Panc1 (cell line): ENCODE data around the gene CHIC2. TPM values are rescaled to one million over a fixed set of nuclear protein-coding genes. Genes with fewer than 3 reads are reported as not detected.

ENCODE experiments used
- ATAC-seq: fragments of 200-7000 bp; cut with Tn5 transposase; 2 replicates; pipeline ENCODE4 v1.9.1; 2020; ENCODE audit warnings: mild to moderate bottlenecking, moderate library complexity
- BruUV-seq: library from RNA; stranded (reverse); fragments of 400-500 nt; replicated peaks from 2 replicates; lab custom pipeline; 2021; lab: Mats Ljungman, UMichigan
- CTCF ChIA-PET: fragments of 300-600 bp; sonication (Branson Sonifier 250); formaldehyde crosslinking; loops from one replicate; lab custom pipeline; 2022; ENCODE audit warnings: antibody characterized with exemption; lab: Charles Lee
- POLR2A ChIA-PET: fragments of 300-600 bp; sonication (Branson Sonifier 250); formaldehyde crosslinking; loops from one replicate; lab custom pipeline; 2022; ENCODE audit warnings: antibody characterized with exemption; lab: Charles Lee
- DNase-seq: peaks from one replicate; pipeline ENCODE4 v3.0.0-alpha.2; 2010; ENCODE audit warnings: low read depth, low spot score
- H3K27ac ChIP-seq: 2 replicates; pipeline ENCODE4 v1.5.1; 2011; ENCODE audit warnings: mild to moderate bottlenecking, low read length, inconsistent platforms
- H3K27me3 ChIP-seq: fragments of 200-500 bp; sonication (Bioruptor generic); 2 replicates; pipeline ENCODE4 v1.6.0; 2014; ENCODE audit warnings: low read length, inconsistent platforms; ENCODE audit not compliant: control insufficient read depth, insufficient read depth
- H3K36me3 ChIP-seq: fragments of 200-500 bp; sonication (Bioruptor generic); 2 replicates; pipeline ENCODE4 v1.5.1; 2014; ENCODE audit warnings: inconsistent platforms, mild to moderate bottlenecking, low read length, moderate library complexity; ENCODE audit not compliant: control insufficient read depth, insufficient read depth
- H3K4me1 ChIP-seq: 2 replicates; pipeline ENCODE4 v1.5.1; 2011; ENCODE audit warnings: inconsistent platforms, mild to moderate bottlenecking, low read length, moderate library complexity; ENCODE audit not compliant: control insufficient read depth, insufficient read depth
- H3K4me3 ChIP-seq, 2 experiments: 2 replicates each; pipeline ENCODE4 v1.5.1; 2011 to 2012; ENCODE audit warnings: low read depth in 2 of 2, low read length in 2 of 2, mild to moderate bottlenecking in 2 of 2, inconsistent platforms in 1 of 2, moderate library complexity in 1 of 2
- H3K9me3 ChIP-seq: fragments of 200-500 bp; sonication (Bioruptor generic); 2 replicates; pipeline ENCODE4 v1.5.1; 2014; ENCODE audit warnings: low read depth, mild to moderate bottlenecking, inconsistent platforms, low read length, moderate library complexity; ENCODE audit not compliant: control insufficient read depth, insufficient read depth
- CTCF ChIP-seq: fragments of 450-650 bp; IDR thresholded peaks from 2 replicates; pipeline ENCODE4 v1.5.1; 2017; ENCODE audit warnings: mild to moderate bottlenecking
- POLR2AphosphoS5 ChIP-seq: IDR thresholded peaks from 2 replicates; pipeline ENCODE4 v1.6.1; 2012; ENCODE audit warnings: mild to moderate bottlenecking, low read depth, low read length, moderate library complexity
- REST ChIP-seq, 2 experiments: IDR thresholded peaks; 2 replicates each; pipeline ENCODE4 v1.6.1; 2011 to 2012; ENCODE audit warnings: low read depth in 2 of 2, control low read depth in 1 of 2, low read length in 1 of 2, mild to moderate bottlenecking in 1 of 2, moderate library complexity in 1 of 2; ENCODE audit not compliant: insufficient read depth in 1 of 2
- SIN3A ChIP-seq: IDR thresholded peaks from 2 replicates; pipeline ENCODE4 v1.6.1; 2012; ENCODE audit warnings: low read depth, mild to moderate bottlenecking, low read length, moderate library complexity, borderline replicate concordance; ENCODE audit not compliant: insufficient read depth
- TCF7L2 ChIP-seq: IDR thresholded peaks from 2 replicates; pipeline ENCODE4 v1.6.1; 2011; ENCODE audit warnings: mild to moderate bottlenecking, low read depth, low read length, inconsistent platforms
- in situ Hi-C: cut with HindIII; loops from 2 replicates; pipeline ENCODE4 v1.10.0; 2016; ENCODE audit warnings: low sequenced_read_pairs, low pct_unique_long_range_greater_than_20kb
- intact Hi-C: fragments of 100-400 bp; cut with micrococcal nuclease; formaldehyde crosslinking; loops from one replicate; pipeline ENCODE4 v1.10.0; 2022; ENCODE audit not compliant: unreplicated experiment
- total RNA-seq: library from RNA; stranded (reverse); gene quantifications from one replicate; pipeline ENCODE4 v1.2.1, GENCODE V29; 2021; ENCODE audit not compliant: unreplicated experiment

The CHIC2 gene
- total RNA-seq, 1 experiment from 2014 or later, result 10.3 TPM

- Histone ChIP-seq H3K36me3 (no peaks in the 10 kb centered on the region), H3K27me3 (no peaks in the 10 kb centered on the region), H3K4me1 (no peaks in the 10 kb centered on the region), H3K9me3 (no peaks in the 10 kb centered on the region), H3K27ac (no peak overlapping the region), H3K4me3 (no peak overlapping the region)
- BruUV-seq, result no TSS peak
- ATAC-seq (no peak), DNase-seq (no peak)
- in situ Hi-C loops (no loop called here), intact Hi-C loops (no loop called here)
- ChIA-PET CTCF (interaction anchor here (0.6 kb wide), 1 partner anchor 1492 kb away, joined by 4 read pairs; no protein-coding TSS in a partner anchor), POLR2A (no interaction called here)
- TF ChIP-seq TCF7L2, result no peak
- no peak for TF ChIP-seq REST (IDR thresholded peaks at IDR 0.05; ENCODE audit: insufficient read depth in 1 of 2, low read depth in 2 of 2, low read length in 1 of 2)
- no peak for TF ChIP-seq POLR2AphosphoS5
- TF ChIP-seq CTCF, result no peak
- TF ChIP-seq SIN3A, result no peak
These were observed 26.3 kb downstream of the CHIC2 start for GRCh38 chr4:54038056-54038455.

- no peak overlapping the region for H3K27ac ChIP-seq
- intact Hi-C loops (no loop called here), in situ Hi-C loops (no loop called here)
- DNase-seq (no peak), ATAC-seq (no peak)
- POLR2A ChIA-PET, result no interaction called here
- no peaks in the 10 kb centered on the region for H3K36me3 ChIP-seq
- CTCF ChIA-PET, result no interaction called here
- no peaks in the 10 kb centered on the region for H3K4me1 ChIP-seq
- TF ChIP-seq POLR2AphosphoS5, result no peak
- no peaks in the 10 kb centered on the region for H3K9me3 ChIP-seq
- BruUV-seq, result no TSS peak
- H3K27me3 ChIP-seq, result no peaks in the 10 kb centered on the region
- H3K4me3 ChIP-seq, result no peak overlapping the region
These were observed 28.2 kb downstream of the CHIC2 start for GRCh38 chr4:54036184-54036583.

GRCh38 chr4:54032558-54033135 is 31.8 kb downstream of the CHIC2 start:
- no peaks in the 10 kb centered on the region for H3K9me3 ChIP-seq
- no peak overlapping the region for H3K4me3 ChIP-seq
- no peak overlapping the region for H3K27ac ChIP-seq
- in situ Hi-C loops, result no loop called here
- CTCF ChIA-PET, result no interaction called here
- POLR2A ChIA-PET, result no interaction called here
- no TSS peak for BruUV-seq
- H3K27me3 ChIP-seq, result no peaks in the 10 kb centered on the region
- no peaks in the 10 kb centered on the region for H3K36me3 ChIP-seq
- intact Hi-C loops, result no loop called here
- TF ChIP-seq TCF7L2, result no peak
- no peak for TF ChIP-seq REST (IDR thresholded peaks at IDR 0.05; ENCODE audit: insufficient read depth in 1 of 2, low read depth in 2 of 2, low read length in 1 of 2)
- TF ChIP-seq CTCF, result no peak
- no peak for TF ChIP-seq SIN3A
- no peak for TF ChIP-seq POLR2AphosphoS5
- no peaks in the 10 kb centered on the region for H3K4me1 ChIP-seq
- DNase-seq (no peak), ATAC-seq (no peak)
